Fibroblast of skin of right biceps (primary cell): ENCODE results near the gene MRPL53.

Experiments used
- DNase-seq: peaks from one replicate; pipeline ENCODE4 v3.0.0-alpha.2; 2013

Gene MRPL53

GRCh38 chr2:74424139-74424992 lies 48.1 kb downstream of the MRPL53 start:
- DNase-seq, result no peak

GRCh38 chr2:74423231-74424095 lies 49.0 kb downstream of the MRPL53 start:
- DNase-seq, result no peak
